Fibroblast of skin of scalp (primary cell): ENCODE measurements around the gene PSRC1.
"Not testable (repeated sequence)": the region's sequence is repeated elsewhere in the genome, so short reads cannot be mapped to it uniquely, and the experiment has no call there.

Source experiments
- DNase-seq: peaks from one replicate; pipeline ENCODE4 v3.0.0-alpha.2; 2013

The PSRC1 gene

GRCh38 chr1:109295712-109296415, 12.9 kb upstream of the PSRC1 start:
- no peak for DNase-seq

- no peak for DNase-seq
These were observed 11.5 kb upstream of the PSRC1 start for GRCh38 chr1:109294481-109294880.

GRCh38 chr1:109293026-109293425, 10.1 kb upstream of the PSRC1 start:
- no peak for DNase-seq

- no peak for DNase-seq
These were observed 9.4 kb upstream of the PSRC1 start for GRCh38 chr1:109292364-109292763.

GRCh38 chr1:109290998-109291397, 8.1 kb upstream of the PSRC1 start:
- DNase-seq: no peak

- no peak for DNase-seq
These were observed 7.2 kb upstream of the PSRC1 start for GRCh38 chr1:109290137-109290536.

- not testable (repeated sequence) for DNase-seq
These were observed 3.8 kb upstream of the PSRC1 start for GRCh38 chr1:109286762-109287161.

GRCh38 chr1:109283748-109284600, 1.0 kb upstream of the PSRC1 start:
- no peak for DNase-seq

- no peak for DNase-seq
These were observed 421 bp downstream of the PSRC1 start for GRCh38 chr1:109282497-109282951.

- DNase-seq: no peak
These were observed 1.1 kb downstream of the PSRC1 start for GRCh38 chr1:109281680-109282496.

GRCh38 chr1:109280862-109281261, 2.1 kb downstream of the PSRC1 start:
- DNase-seq: no peak

- DNase-seq: no peak
These were observed 3.2 kb downstream of the PSRC1 start for GRCh38 chr1:109279615-109280278.

GRCh38 chr1:109277434-109278204, 5.3 kb downstream of the PSRC1 start:
- peak; percentile 60 for DNase-seq

- DNase-seq: peak; percentile 66
These were observed 7.1 kb downstream of the PSRC1 start for GRCh38 chr1:109275706-109276345.

- DNase-seq: peak; percentile 54
These were observed 8.1 kb downstream of the PSRC1 start for GRCh38 chr1:109274533-109275476.

GRCh38 chr1:109273570-109274288, 9.2 kb downstream of the PSRC1 start:
- DNase-seq: no peak

GRCh38 chr1:109272831-109273547, 10.0 kb downstream of the PSRC1 start:
- DNase-seq: no peak

GRCh38 chr1:109272021-109272799, 10.7 kb downstream of the PSRC1 start:
- no peak for DNase-seq
